Measurements from ENCODE around the gene TECPR2. TPM values are rescaled to one million over a fixed set of nuclear protein-coding genes. Genes with fewer than 3 reads are reported as not detected.

TECPR2 gene
- total RNA-seq, 1 experiment from 2014 or later = 12.2 TPM

GRCh38 chr14:102472791-102473150, 110.0 kb downstream of the TECPR2 start:
- Histone ChIP-seq H3K9me2 (ENCODE audit: insufficient read depth) (no peaks in the 10 kb centered on the region), H3K4me1 (ENCODE audit: control insufficient read depth in 1 of 2, insufficient read depth in 2 of 2, low read length in 2 of 2) (peaks cover 0 to 6% of the 10 kb centered on the region in 2 experiments; a peak in 1 of 4 replicates), H4K20me1 (ENCODE audit: insufficient read depth) (no peaks in the 10 kb centered on the region), H3K27ac (ENCODE audit: low read depth, low read length) (no peak overlapping the region), H3K9ac (ENCODE audit: low read length) (no peak overlapping the region), H3K79me2 (ENCODE audit: insufficient read depth, low read length) (no peaks in the 10 kb centered on the region), H3K27me3 (ENCODE audit: insufficient read depth, low read length) (no peaks in the 10 kb centered on the region), H3K9me3 (ENCODE audit: control insufficient read depth in 1 of 2, insufficient read depth in 1 of 2, low read depth in 1 of 2, low read length in 2 of 2) (no peaks in the 10 kb centered on the region), H2AFZ (ENCODE audit: low read depth, low read length, poor library complexity, severe bottlenecking) (no peak overlapping the region), H3K4me2 (ENCODE audit: low read length) (no peak overlapping the region), H3K36me3 (ENCODE audit: control insufficient read depth in 1 of 2, insufficient read depth in 2 of 2, low read length in 2 of 2) (no peaks in the 10 kb centered on the region), H3K4me3 (replicated peaks in 1 of 2; ENCODE audit: low read depth in 1 of 2, low read length in 2 of 2) (no peak overlapping the region)
- TF ChIP-seq, protein P1, sequence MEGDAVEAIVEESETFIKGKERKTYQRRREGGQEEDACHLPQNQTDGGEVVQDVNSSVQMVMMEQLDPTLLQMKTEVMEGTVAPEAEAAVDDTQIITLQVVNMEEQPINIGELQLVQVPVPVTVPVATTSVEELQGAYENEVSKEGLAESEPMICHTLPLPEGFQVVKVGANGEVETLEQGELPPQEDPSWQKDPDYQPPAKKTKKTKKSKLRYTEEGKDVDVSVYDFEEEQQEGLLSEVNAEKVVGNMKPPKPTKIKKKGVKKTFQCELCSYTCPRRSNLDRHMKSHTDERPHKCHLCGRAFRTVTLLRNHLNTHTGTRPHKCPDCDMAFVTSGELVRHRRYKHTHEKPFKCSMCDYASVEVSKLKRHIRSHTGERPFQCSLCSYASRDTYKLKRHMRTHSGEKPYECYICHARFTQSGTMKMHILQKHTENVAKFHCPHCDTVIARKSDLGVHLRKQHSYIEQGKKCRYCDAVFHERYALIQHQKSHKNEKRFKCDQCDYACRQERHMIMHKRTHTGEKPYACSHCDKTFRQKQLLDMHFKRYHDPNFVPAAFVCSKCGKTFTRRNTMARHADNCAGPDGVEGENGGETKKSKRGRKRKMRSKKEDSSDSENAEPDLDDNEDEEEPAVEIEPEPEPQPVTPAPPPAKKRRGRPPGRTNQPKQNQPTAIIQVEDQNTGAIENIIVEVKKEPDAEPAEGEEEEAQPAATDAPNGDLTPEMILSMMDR (IDR thresholded peaks at IDR 0.05 in 2 of 3, conservative IDR thresholded peaks at IDR 0.05 in 1 of 3; ENCODE audit: borderline replicate concordance in 1 of 3, insufficient read depth in 1 of 3, low read depth in 2 of 3, low read length in 2 of 3) = no peak
- TF ChIP-seq YY1 (IDR thresholded peaks at IDR 0.05; ENCODE audit: extremely low read depth, insufficient replicate concordance, low read depth, low read length) (no peak), SIN3A (IDR thresholded peaks at IDR 0.05; ENCODE audit: low read depth) (no peak)
- TF ChIP-seq, protein P2, sequence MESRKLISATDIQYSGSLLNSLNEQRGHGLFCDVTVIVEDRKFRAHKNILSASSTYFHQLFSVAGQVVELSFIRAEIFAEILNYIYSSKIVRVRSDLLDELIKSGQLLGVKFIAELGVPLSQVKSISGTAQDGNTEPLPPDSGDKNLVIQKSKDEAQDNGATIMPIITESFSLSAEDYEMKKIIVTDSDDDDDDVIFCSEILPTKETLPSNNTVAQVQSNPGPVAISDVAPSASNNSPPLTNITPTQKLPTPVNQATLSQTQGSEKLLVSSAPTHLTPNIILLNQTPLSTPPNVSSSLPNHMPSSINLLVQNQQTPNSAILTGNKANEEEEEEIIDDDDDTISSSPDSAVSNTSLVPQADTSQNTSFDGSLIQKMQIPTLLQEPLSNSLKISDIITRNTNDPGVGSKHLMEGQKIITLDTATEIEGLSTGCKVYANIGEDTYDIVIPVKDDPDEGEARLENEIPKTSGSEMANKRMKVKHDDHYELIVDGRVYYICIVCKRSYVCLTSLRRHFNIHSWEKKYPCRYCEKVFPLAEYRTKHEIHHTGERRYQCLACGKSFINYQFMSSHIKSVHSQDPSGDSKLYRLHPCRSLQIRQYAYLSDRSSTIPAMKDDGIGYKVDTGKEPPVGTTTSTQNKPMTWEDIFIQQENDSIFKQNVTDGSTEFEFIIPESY (IDR thresholded peaks at IDR 0.05; ENCODE audit: extremely low read depth, insufficient replicate concordance, low read length) = no peak
- CTCF ChIA-PET = no interaction called here
- no peak for DNase-seq (ENCODE audit: low read depth, low spot score)
- RAD21 ChIA-PET (ENCODE audit: low non-redundant PET in 1 of 2, low total read pairs in 2 of 2, uncharacterized antibody in 2 of 2, unreplicated experiment in 2 of 2) = no interaction called here
- intact Hi-C loops (cut with micrococcal nuclease) = no loop called here
- no TSS peak for BruUV-seq (replicated peaks)
- ATAC-seq = no peak
- POLR2A ChIA-PET = no interaction called here

- ChIA-PET CTCF (no interaction called here), POLR2A (no interaction called here), RAD21 (ENCODE audit: low non-redundant PET in 1 of 2, low total read pairs in 2 of 2, uncharacterized antibody in 2 of 2, unreplicated experiment in 2 of 2) (no interaction called here)
- Histone ChIP-seq H3K4me3 (replicated peaks in 1 of 2; ENCODE audit: low read depth in 1 of 2, low read length in 2 of 2) (no peak overlapping the region), H3K79me2 (ENCODE audit: insufficient read depth, low read length) (no peaks in the 10 kb centered on the region), H3K4me2 (ENCODE audit: low read length) (no peak overlapping the region), H4K20me1 (ENCODE audit: insufficient read depth) (no peaks in the 10 kb centered on the region), H3K9me3 (ENCODE audit: control insufficient read depth in 1 of 2, insufficient read depth in 1 of 2, low read depth in 1 of 2, low read length in 2 of 2) (no peaks in the 10 kb centered on the region), H2AFZ (ENCODE audit: low read depth, low read length, poor library complexity, severe bottlenecking) (no peak overlapping the region), H3K36me3 (ENCODE audit: control insufficient read depth in 1 of 2, insufficient read depth in 2 of 2, low read length in 2 of 2) (no peaks in the 10 kb centered on the region), H3K4me1 (ENCODE audit: control insufficient read depth in 1 of 2, insufficient read depth in 2 of 2, low read length in 2 of 2) (peaks cover 0 to 6% of the 10 kb centered on the region in 2 experiments; a peak in 1 of 4 replicates), H3K9me2 (ENCODE audit: insufficient read depth) (no peaks in the 10 kb centered on the region), H3K27ac (ENCODE audit: low read depth, low read length) (no peak overlapping the region), H3K27me3 (ENCODE audit: insufficient read depth, low read length) (no peaks in the 10 kb centered on the region), H3K9ac (ENCODE audit: low read length) (no peak overlapping the region)
- intact Hi-C loops (cut with micrococcal nuclease) = no loop called here
- BruUV-seq (replicated peaks) = no TSS peak
- DNase-seq (ENCODE audit: low read depth, low spot score) (no peak), ATAC-seq (no peak)
- TF ChIP-seq, protein P3, sequence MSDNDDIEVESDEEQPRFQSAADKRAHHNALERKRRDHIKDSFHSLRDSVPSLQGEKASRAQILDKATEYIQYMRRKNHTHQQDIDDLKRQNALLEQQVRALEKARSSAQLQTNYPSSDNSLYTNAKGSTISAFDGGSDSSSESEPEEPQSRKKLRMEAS (IDR thresholded peaks at IDR 0.05) = no peak
- TF ChIP-seq EZH2 (IDR thresholded peaks at IDR 0.05) (no peak), POLR2A (IDR thresholded peaks at IDR 0.05; ENCODE audit: borderline replicate concordance, extremely low read depth, insufficient read depth, insufficient read length) (no peak), ZFX (IDR thresholded peaks at IDR 0.05) (no peak), YY1 (IDR thresholded peaks at IDR 0.05; ENCODE audit: extremely low read depth, insufficient replicate concordance, low read depth, low read length) (no peak), REST (IDR thresholded peaks at IDR 0.05; ENCODE audit: low read depth) (no peak)
- TF ChIP-seq, protein P2 (IDR thresholded peaks at IDR 0.05; ENCODE audit: extremely low read depth, insufficient replicate concordance, low read length) = no peak
Measured at GRCh38 chr14:102473559-102473958, 110.8 kb downstream of the TECPR2 start.
